OCI-LY3 (cell line): ENCODE data around the gene FRAS1.

Experiments
- CTCF ChIP-seq: fragments of 200-600, 300-600 bp; sonication (generic); IDR thresholded peaks from 2 replicates; pipeline ENCODE4 v1.5.1; 2014; ENCODE audit warnings: antibody characterized with exemption, low read length, low read depth
- EZH2phosphoT487 ChIP-seq: fragments of 200-600 bp; shearing (Covaris generic); IDR thresholded peaks from 2 replicates; pipeline ENCODE4 v1.6.1; 2018; ENCODE audit warnings: antibody characterized with exemption, mixed run types, low read depth

GRCh38 chr4:78496021-78496643 lies 439.0 kb downstream of the FRAS1 start:
- TF ChIP-seq CTCF = no peak
- TF ChIP-seq EZH2phosphoT487 = no peak
